ENCODE results near the gene MPV17. TPM values are rescaled to one million over a fixed set of nuclear protein-coding genes. Genes with fewer than 3 reads are reported as not detected.

MPV17 gene
- total and polyA plus RNA-seq, 2 of the 13 experiments (the other 11 are each of a cell fraction or from before 2014, with no cell fraction given): 48.9 to 129 TPM

- TF ChIP-seq ZNF589 (CRISPR knock-in tag; conservative IDR thresholded peaks at IDR 0.05) (no peak; the same call in none of the 2 replicates), HOMEZ (CRISPR knock-in tag; IDR thresholded peaks at IDR 0.05; ENCODE audit: low read depth) (0 out of 2 replicates have a peak, but pooled peaks have one; percentile 48), ZNF800 (CRISPR knock-in tag; IDR thresholded peaks at IDR 0.05) (no peak), ZNF768 (CRISPR knock-in tag; IDR thresholded peaks at IDR 0.05) (peak; percentile 54; the same call in 1 of the 2 replicates), ZNF335 (CRISPR knock-in tag; IDR thresholded peaks at IDR 0.05) (peak; percentile 89), ZNF777 (CRISPR knock-in tag; IDR thresholded peaks at IDR 0.05) (peak; percentile 93), ZNF546 (CRISPR knock-in tag; conservative IDR thresholded peaks at IDR 0.05) (peak; percentile 78; the same call in 1 of the 2 replicates), MBD4 (IDR thresholded peaks at IDR 0.05; ENCODE audit: borderline replicate concordance, low read length) (no peak), DDIT3 (CRISPR knock-in tag; IDR thresholded peaks at IDR 0.05) (peak; percentile 16; the same call in 1 of the 2 replicates), PLSCR1 (CRISPR knock-in tag; IDR thresholded peaks at IDR 0.05; ENCODE audit: borderline replicate concordance) (peak; percentile 86; the same call in 1 of the 2 replicates), XBP1 (CRISPR knock-in tag; IDR thresholded peaks at IDR 0.05) (no peak), KDM4B (CRISPR knock-in tag; IDR thresholded peaks at IDR 0.05) (peak; percentile 56; the same call in 1 of the 2 replicates), ATF6 (CRISPR knock-in tag; conservative IDR thresholded peaks at IDR 0.05) (no peak), HMGXB3 (CRISPR knock-in tag; IDR thresholded peaks at IDR 0.05; ENCODE audit: borderline replicate concordance) (peak; percentile 85; the same call in 1 of the 2 replicates), ZEB1 (IDR thresholded peaks at IDR 0.05; ENCODE audit: insufficient replicate concordance, low read depth) (peak; percentile 66), KLF11 (CRISPR knock-in tag; IDR thresholded peaks at IDR 0.05) (peak; percentile 64; the same call in 1 of the 2 replicates), ASH2L (IDR thresholded peaks at IDR 0.05; ENCODE audit: insufficient read length, low read depth, low read length) (peak; percentile 97)
Measured at GRCh38 chr2:27356382-27357181, 33.7 kb upstream of the MPV17 start, which contains the start of gene GTF3C2 (continued).

Data from HepG2 (cell line).